ENCODE data around the gene BATF3. TPM values are rescaled to one million over a fixed set of nuclear protein-coding genes. Genes with fewer than 3 reads are reported as not detected.

The BATF3 gene
- total RNA-seq, 1 donor from 2014 or later = 4.2 TPM

Other genes with a start within 250 kb of the BATF3 start
- 17.3 TPM for gene ATF3, start 91.1 kb downstream of the BATF3 start, total RNA-seq
- 29.7 TPM for gene NSL1, start 91.9 kb upstream of the BATF3 start, total RNA-seq
- gene TATDN3, start 92.1 kb upstream of the BATF3 start, total RNA-seq = 10.1 TPM
- 0.60 TPM for gene SPATA45, start 147.8 kb upstream of the BATF3 start, total RNA-seq
- 9.4 TPM for gene FLVCR1, start 158.4 kb upstream of the BATF3 start, total RNA-seq